PC-9 (cell line): ENCODE results near the gene SLC43A1. TPM values are rescaled to one million over a fixed set of nuclear protein-coding genes. Genes with fewer than 3 reads are reported as not detected.

Source experiments
- BruUV-seq: library from RNA; stranded (reverse); fragments of 400-500 nt; replicated peaks from 2 replicates; lab custom pipeline; 2021; lab: Mats Ljungman, UMichigan
- CTCF ChIA-PET: fragments of 300-600 bp; sonication (Branson Sonifier 250); formaldehyde crosslinking; loops from one replicate; lab custom pipeline; 2022; ENCODE audit warnings: antibody characterized with exemption; lab: Charles Lee
- POLR2A ChIA-PET: fragments of 300-600 bp; sonication (Branson Sonifier 250); formaldehyde crosslinking; loops from one replicate; lab custom pipeline; 2022; ENCODE audit warnings: antibody characterized with exemption; ENCODE audit not compliant: unreplicated experiment; lab: Charles Lee
- DNase-seq, 2 experiments: peaks; one replicate each; pipeline versions ENCODE4 v3.0.0 to v3.0.0-alpha.2; 2015 to 2022; ENCODE audit warnings: mixed read lengths in 1 of 2
- H2AFZ ChIP-seq: fragments of 200-600 bp; sonication (generic); 2 replicates; pipeline ENCODE4 v1.8.1; 2017; ENCODE audit warnings: antibody characterized with exemption
- H3F3A ChIP-seq: fragments of 200-600 bp; sonication (generic); 2 replicates; pipeline ENCODE4 v1.8.1; 2017; ENCODE audit warnings: antibody characterized with exemption, mild to moderate bottlenecking, low read depth; ENCODE audit not compliant: insufficient read depth
- H3K27ac ChIP-seq: fragments of 200-600 bp; sonication (generic); 2 replicates; pipeline ENCODE4 v1.6.1; 2016; ENCODE audit warnings: mixed run types
- H3K27me3 ChIP-seq: fragments of 200-600 bp; sonication (generic); 2 replicates; pipeline ENCODE4 v1.6.1; 2016; ENCODE audit warnings: low read depth, mixed run types; ENCODE audit not compliant: insufficient read depth
- H3K36me3 ChIP-seq: fragments of 200-600 bp; sonication (generic); 2 replicates; pipeline ENCODE4 v1.6.1; 2016; ENCODE audit warnings: low read depth, mixed run types
- H3K4me1 ChIP-seq: fragments of 200-600 bp; sonication (generic); replicated peaks from 2 replicates; pipeline ENCODE4 v1.6.1; 2016; ENCODE audit warnings: mixed run types; ENCODE audit not compliant: insufficient read depth
- H3K4me2 ChIP-seq: fragments of 200-600 bp; sonication (generic); 2 replicates; pipeline ENCODE4 v1.6.1; 2017; ENCODE audit warnings: mixed run types
- H3K4me3 ChIP-seq: fragments of 200-600 bp; sonication (generic); 2 replicates; pipeline ENCODE4 v1.6.1; 2016; ENCODE audit warnings: mixed run types
- H3K79me2 ChIP-seq: fragments of 200-600 bp; sonication (generic); 2 replicates; pipeline ENCODE4 v1.6.1; 2017; ENCODE audit warnings: low read depth, mixed run types
- H3K9me2 ChIP-seq: fragments of 200-600 bp; sonication (generic); 2 replicates; pipeline ENCODE4 v1.8.1; 2017; ENCODE audit warnings: mild to moderate bottlenecking; ENCODE audit not compliant: insufficient read depth
- H3K9me3 ChIP-seq: fragments of 200-600 bp; sonication (generic); 2 replicates; pipeline ENCODE4 v1.8.1; 2016; ENCODE audit warnings: low read depth; ENCODE audit not compliant: insufficient read depth
- H4K20me1 ChIP-seq: fragments of 200-600 bp; sonication (generic); 2 replicates; pipeline ENCODE4 v1.8.1; 2017; ENCODE audit not compliant: insufficient read depth
- CTCF ChIP-seq: fragments of 200-600 bp; sonication (generic); conservative IDR thresholded peaks from 2 replicates; pipeline ENCODE4 v1.6.1; 2017; ENCODE audit warnings: mixed run types, antibody characterized with exemption, mild to moderate bottlenecking, moderate library complexity
- EZH2 ChIP-seq: fragments of 200-600 bp; sonication (generic); IDR thresholded peaks from 2 replicates; pipeline ENCODE4 v1.8.0; 2017; ENCODE audit warnings: antibody characterized with exemption, low read depth
- intact Hi-C: fragments of 100-400 bp; cut with micrococcal nuclease; formaldehyde crosslinking; loops from one replicate; pipeline ENCODE4 v1.10.0; 2022; ENCODE audit not compliant: unreplicated experiment
- total RNA-seq: library from RNA; stranded (reverse); gene quantifications from 2 replicates; pipeline ENCODE4 v1.2.3, GENCODE V29; 2021

The SLC43A1 gene
- total RNA-seq, 1 experiment from 2014 or later = 4.0 TPM

DNA sequence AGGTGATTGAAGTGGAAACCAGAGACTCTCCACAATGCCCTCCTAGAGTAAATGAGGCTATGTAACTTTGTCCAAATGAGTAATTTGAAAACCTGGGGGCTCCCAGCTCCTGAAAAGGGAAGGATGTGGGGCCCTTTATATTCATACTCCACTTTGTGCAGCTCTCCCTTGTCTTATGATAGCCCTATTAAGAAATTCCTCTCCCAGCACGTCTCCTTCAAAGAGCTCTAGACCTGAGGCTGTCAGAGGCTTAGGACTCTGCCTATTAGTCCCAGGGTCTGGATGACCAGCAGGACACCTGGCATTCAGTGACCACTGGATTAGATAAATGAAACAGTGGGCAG, 2.1 kb downstream of the SLC43A1 start:
- H3K9me3 ChIP-seq = no peaks in the 10 kb centered on the region
- ChIA-PET CTCF (interaction anchor here (1.0 kb wide), 1 partner anchor 11 kb away, joined by 3 read pairs; no protein-coding TSS in a partner anchor), POLR2A (no interaction called here)
- no peak overlapping the region for H3K27ac ChIP-seq
- DNase-seq = no peak
- TF ChIP-seq EZH2 (no peak), CTCF (no peak)
- H3K27me3 ChIP-seq = peaks cover 21% of the 10 kb centered on the region
- H3K9me2 ChIP-seq = no peaks in the 10 kb centered on the region
- H3K36me3 ChIP-seq = no peaks in the 10 kb centered on the region
- peaks cover 3% of the 10 kb centered on the region; the same call in 1 of the 2 replicates for H3F3A ChIP-seq
- H4K20me1 ChIP-seq = no peaks in the 10 kb centered on the region
- H2AFZ ChIP-seq = no peak overlapping the region
- BruUV-seq = no TSS peak
- H3K4me1 ChIP-seq = peaks cover 12% of the 10 kb centered on the region; the same call in 1 of the 2 replicates
- intact Hi-C loops = no loop called here
- no peak overlapping the region for H3K4me3 ChIP-seq
- H3K79me2 ChIP-seq = no peaks in the 10 kb centered on the region
- no peak overlapping the region for H3K4me2 ChIP-seq

- Histone ChIP-seq H3K4me2 (no peak overlapping the region), H3F3A (peaks cover 3% of the 10 kb centered on the region; the same call in 1 of the 2 replicates), H3K36me3 (no peaks in the 10 kb centered on the region), H3K4me3 (no peak overlapping the region), H3K79me2 (no peaks in the 10 kb centered on the region), H2AFZ (no peak overlapping the region), H3K27ac (no peak overlapping the region), H3K27me3 (peaks cover 21% of the 10 kb centered on the region), H3K9me3 (no peaks in the 10 kb centered on the region), H3K9me2 (no peaks in the 10 kb centered on the region), H3K4me1 (peaks cover 12% of the 10 kb centered on the region; the same call in 1 of the 2 replicates), H4K20me1 (no peaks in the 10 kb centered on the region)
- POLR2A ChIA-PET = interaction anchor here (0.6 kb wide), 1 partner anchor 188 kb away, joined by 5 read pairs; the partner anchor contains the start of gene TNKS1BP1
- BruUV-seq = no TSS peak
- CTCF ChIA-PET = interaction anchor here (0.6 to 1.0 kb wide), 2 partner anchors 10 to 36 kb away, joined by 3 read pairs; no protein-coding TSS in a partner anchor
- DNase-seq = no peak
- TF ChIP-seq CTCF (no peak), EZH2 (no peak)
- intact Hi-C loops = no loop called here
Measured at GRCh38 chr11:57512646-57513451, 2.7 kb downstream of the SLC43A1 start.

- H3K27me3 ChIP-seq = peaks cover 21% of the 10 kb centered on the region
- no peaks in the 10 kb centered on the region for H3K36me3 ChIP-seq
- TF ChIP-seq CTCF (no peak), EZH2 (no peak)
- H3F3A ChIP-seq = peaks cover 3% of the 10 kb centered on the region; the same call in 1 of the 2 replicates
- peaks cover 12% of the 10 kb centered on the region; the same call in 1 of the 2 replicates for H3K4me1 ChIP-seq
- no peak overlapping the region for H3K27ac ChIP-seq
- DNase-seq = no peak
- H2AFZ ChIP-seq = no peak overlapping the region
- ChIA-PET POLR2A (no interaction called here), CTCF (no interaction called here)
- BruUV-seq = no TSS peak
- no peaks in the 10 kb centered on the region for H3K79me2 ChIP-seq
- H3K9me3 ChIP-seq = no peaks in the 10 kb centered on the region
- H4K20me1 ChIP-seq = no peaks in the 10 kb centered on the region
- no peak overlapping the region for H3K4me3 ChIP-seq
- H3K9me2 ChIP-seq = no peaks in the 10 kb centered on the region
- intact Hi-C loops = no loop called here
- H3K4me2 ChIP-seq = no peak overlapping the region
Measured at GRCh38 chr11:57511741-57512430, 3.6 kb downstream of the SLC43A1 start.
